Activated CD4-positive, alpha-beta T cell treated with anti-CD3 and anti-CD28 coated beads, Interleukin-2, amount 10 ng/mL, durations not matched to agents 7 days and 5 days (primary cell): ENCODE measurements around the gene PRKCA. TPM values are rescaled to one million over a fixed set of nuclear protein-coding genes. Genes with fewer than 3 reads are reported as not detected.
"Not testable (repeated sequence)": the region's sequence is repeated elsewhere in the genome, so short reads cannot be mapped to it uniquely, and the experiment has no call there.

Experiments
- CTCF ChIA-PET: fragments of 350-600 bp; sonication (Branson Sonifier 250); formaldehyde crosslinking; loops from one replicate; lab custom pipeline; 2021; ENCODE audit warnings: antibody characterized with exemption; lab: Charles Lee
- POLR2A ChIA-PET: fragments of 350-600 bp; sonication (Branson Sonifier 250); formaldehyde crosslinking; loops from one replicate; lab custom pipeline; 2021; ENCODE audit warnings: antibody characterized with exemption; lab: Charles Lee
- DNase-seq: peaks from one replicate; pipeline ENCODE4 v3.0.0-alpha.2; 2020
- H3K27ac Mint-ChIP-seq: one replicate; pipeline ENCODE4 v1.8.0; 2021; ENCODE audit warnings: mild to moderate bottlenecking, moderate library complexity, mixed read lengths
- H3K27me3 Mint-ChIP-seq: one replicate; pipeline ENCODE4 v1.8.0; 2021; ENCODE audit warnings: mixed read lengths
- H3K36me3 Mint-ChIP-seq: one replicate; pipeline ENCODE4 v1.8.0; 2021; ENCODE audit warnings: low read depth, mixed read lengths
- H3K4me1 Mint-ChIP-seq: one replicate; pipeline ENCODE4 v1.8.0; 2021; ENCODE audit warnings: mixed read lengths
- H3K4me3 Mint-ChIP-seq: one replicate; pipeline ENCODE4 v1.8.0; 2021; ENCODE audit warnings: mild to moderate bottlenecking, moderate library complexity, mixed read lengths
- H3K9me3 Mint-ChIP-seq: one replicate; pipeline ENCODE4 v1.8.0; 2021; ENCODE audit warnings: mixed read lengths
- total RNA-seq, 2 experiments: library from RNA; stranded (reverse); gene quantifications; one replicate each; pipeline ENCODE4 v1.2.3, GENCODE V29; 2021

Gene PRKCA
- total RNA-seq, 2 experiments from 2014 or later, result 72.8 to 74.6 TPM

GRCh38 chr17:66445229-66445628, 142.8 kb downstream of the PRKCA start:
- Mint-ChIP-seq H3K36me3 (peaks cover 32% of the 10 kb centered on the region), H3K27me3 (no peaks in the 10 kb centered on the region), H3K4me3 (no peak overlapping the region), H3K9me3 (peaks cover 4% of the 10 kb centered on the region), H3K4me1 (peaks cover 30% of the 10 kb centered on the region), H3K27ac (no peak overlapping the region)
- CTCF ChIA-PET, result no interaction called here
- POLR2A ChIA-PET, result no interaction called here
- DNase-seq, result no peak

GRCh38 chr17:66446419-66446818, 144.0 kb downstream of the PRKCA start:
- Mint-ChIP-seq H3K27ac (no peak overlapping the region), H3K9me3 (peaks cover 4% of the 10 kb centered on the region), H3K4me1 (peaks cover 32% of the 10 kb centered on the region), H3K36me3 (peaks cover 30% of the 10 kb centered on the region), H3K4me3 (no peak overlapping the region), H3K27me3 (no peaks in the 10 kb centered on the region)
- ChIA-PET POLR2A (no interaction called here), CTCF (interaction anchor here (0.6 to 1.9 kb wide), 4 partner anchors 8 to 1363 kb away, joined by 3 to 7 read pairs (median 4); no protein-coding TSS in a partner anchor)
- DNase-seq, result no peak

- Mint-ChIP-seq H3K36me3 (peaks cover 28% of the 10 kb centered on the region), H3K27me3 (no peaks in the 10 kb centered on the region), H3K27ac (no peak overlapping the region), H3K9me3 (peaks cover 4% of the 10 kb centered on the region), H3K4me1 (peaks cover 36% of the 10 kb centered on the region), H3K4me3 (no peak overlapping the region)
- no peak for DNase-seq
- ChIA-PET POLR2A (no interaction called here), CTCF (interaction anchor here (0.6 to 1.9 kb wide), 4 partner anchors 9 to 1364 kb away, joined by 3 to 7 read pairs (median 4); no protein-coding TSS in a partner anchor)
Measured at GRCh38 chr17:66447159-66447558, 144.7 kb downstream of the PRKCA start.

GRCh38 chr17:66448026-66448639, 145.7 kb downstream of the PRKCA start:
- ChIA-PET POLR2A (no interaction called here), CTCF (interaction anchor here (1.4 kb wide), 1 partner anchor 10 kb away, joined by 6 read pairs; no protein-coding TSS in a partner anchor)
- H3K36me3 Mint-ChIP-seq, result peaks cover 21% of the 10 kb centered on the region
- no peak overlapping the region for H3K27ac Mint-ChIP-seq
- DNase-seq, result no peak
- H3K4me3 Mint-ChIP-seq, result no peak overlapping the region
- peaks cover 32% of the 10 kb centered on the region for H3K4me1 Mint-ChIP-seq
- no peaks in the 10 kb centered on the region for H3K27me3 Mint-ChIP-seq
- peaks cover 4% of the 10 kb centered on the region for H3K9me3 Mint-ChIP-seq

GRCh38 chr17:66449418-66449977, 147.1 kb downstream of the PRKCA start:
- no peak overlapping the region for H3K4me3 Mint-ChIP-seq
- H3K9me3 Mint-ChIP-seq, result peaks cover 9% of the 10 kb centered on the region
- DNase-seq, result no peak
- peaks cover 22% of the 10 kb centered on the region for H3K36me3 Mint-ChIP-seq
- CTCF ChIA-PET, result interaction anchor here (0.5 to 0.8 kb wide), 3 partner anchors 8 to 17 kb away, joined by 3 read pairs; no protein-coding TSS in a partner anchor
- no peaks in the 10 kb centered on the region for H3K27me3 Mint-ChIP-seq
- H3K4me1 Mint-ChIP-seq, result peaks cover 30% of the 10 kb centered on the region
- POLR2A ChIA-PET, result no interaction called here
- H3K27ac Mint-ChIP-seq, result no peak overlapping the region

- Mint-ChIP-seq H3K27me3 (no peaks in the 10 kb centered on the region), H3K4me3 (no peak overlapping the region), H3K9me3 (peaks cover 6% of the 10 kb centered on the region), H3K36me3 (peaks cover 24% of the 10 kb centered on the region), H3K27ac (no peak overlapping the region), H3K4me1 (peaks cover 30% of the 10 kb centered on the region)
- ChIA-PET CTCF (interaction anchor here (0.5 to 0.8 kb wide), 2 partner anchors 8 to 18 kb away, joined by 3 read pairs; no protein-coding TSS in a partner anchor), POLR2A (no interaction called here)
- no peak for DNase-seq
Measured at GRCh38 chr17:66450008-66450851, 147.8 kb downstream of the PRKCA start.

- Mint-ChIP-seq H3K27ac (no peak overlapping the region), H3K4me1 (peaks cover 30% of the 10 kb centered on the region), H3K9me3 (peaks cover 10% of the 10 kb centered on the region), H3K4me3 (no peak overlapping the region), H3K36me3 (peaks cover 30% of the 10 kb centered on the region), H3K27me3 (no peaks in the 10 kb centered on the region)
- POLR2A ChIA-PET, result no interaction called here
- no peak for DNase-seq
- CTCF ChIA-PET, result no interaction called here
Measured at GRCh38 chr17:66450852-66451158, 148.4 kb downstream of the PRKCA start.

GRCh38 chr17:66451188-66452149, 149.1 kb downstream of the PRKCA start:
- no peaks in the 10 kb centered on the region for H3K27me3 Mint-ChIP-seq
- H3K4me3 Mint-ChIP-seq, result no peak overlapping the region
- DNase-seq, result no peak
- H3K36me3 Mint-ChIP-seq, result peaks cover 34% of the 10 kb centered on the region
- H3K27ac Mint-ChIP-seq, result no peak overlapping the region
- POLR2A ChIA-PET, result no interaction called here
- peaks cover 27% of the 10 kb centered on the region for H3K4me1 Mint-ChIP-seq
- CTCF ChIA-PET, result no interaction called here
- peaks cover 14% of the 10 kb centered on the region for H3K9me3 Mint-ChIP-seq

GRCh38 chr17:66455060-66455459, 152.6 kb downstream of the PRKCA start:
- ChIA-PET POLR2A (no interaction called here), CTCF (no interaction called here)
- H3K4me1 Mint-ChIP-seq, result peaks cover 24% of the 10 kb centered on the region
- H3K27me3 Mint-ChIP-seq, result no peaks in the 10 kb centered on the region
- DNase-seq, result no peak
- H3K36me3 Mint-ChIP-seq, result peaks cover 59% of the 10 kb centered on the region
- H3K9me3 Mint-ChIP-seq, result peaks cover 26% of the 10 kb centered on the region
- no peak overlapping the region for H3K4me3 Mint-ChIP-seq
- H3K27ac Mint-ChIP-seq, result no peak overlapping the region

- POLR2A ChIA-PET, DNase-seq, H3K27me3 Mint-ChIP-seq, H3K4me3 Mint-ChIP-seq, CTCF ChIA-PET, H3K27ac Mint-ChIP-seq, H3K4me1 Mint-ChIP-seq: not testable (repeated sequence)
- peaks cover 26% of the 10 kb centered on the region for H3K9me3 Mint-ChIP-seq
- peaks cover 55% of the 10 kb centered on the region for H3K36me3 Mint-ChIP-seq
Measured at GRCh38 chr17:66457499-66457898, 155.1 kb downstream of the PRKCA start.

- Mint-ChIP-seq H3K4me3 (no peak overlapping the region), H3K27ac (no peak overlapping the region), H3K9me3 (peaks cover 26% of the 10 kb centered on the region), H3K36me3 (peaks cover 49% of the 10 kb centered on the region), H3K4me1 (peaks cover 9% of the 10 kb centered on the region), H3K27me3 (no peaks in the 10 kb centered on the region)
- ChIA-PET POLR2A (interaction anchor here (0.7 kb wide), 1 partner anchor 109 kb away, joined by 9 read pairs; no protein-coding TSS in a partner anchor), CTCF (interaction anchor here (1.5 kb wide), 1 partner anchor 58 kb away, joined by 6 read pairs; no protein-coding TSS in a partner anchor)
- DNase-seq, result no peak
Measured at GRCh38 chr17:66458782-66459181, 156.4 kb downstream of the PRKCA start.

- Mint-ChIP-seq H3K9me3 (peaks cover 20% of the 10 kb centered on the region), H3K4me3 (no peak overlapping the region), H3K36me3 (peaks cover 41% of the 10 kb centered on the region), H3K4me1 (peaks cover 9% of the 10 kb centered on the region), H3K27me3 (no peaks in the 10 kb centered on the region), H3K27ac (no peak overlapping the region)
- ChIA-PET POLR2A (no interaction called here), CTCF (interaction anchor here (0.9 kb wide), 1 partner anchor 36 kb away, joined by 3 read pairs; no protein-coding TSS in a partner anchor)
- DNase-seq, result no peak
Measured at GRCh38 chr17:66459811-66460270, 157.4 kb downstream of the PRKCA start.
